ENCODE results near the gene ZNF385C.

DNA sequence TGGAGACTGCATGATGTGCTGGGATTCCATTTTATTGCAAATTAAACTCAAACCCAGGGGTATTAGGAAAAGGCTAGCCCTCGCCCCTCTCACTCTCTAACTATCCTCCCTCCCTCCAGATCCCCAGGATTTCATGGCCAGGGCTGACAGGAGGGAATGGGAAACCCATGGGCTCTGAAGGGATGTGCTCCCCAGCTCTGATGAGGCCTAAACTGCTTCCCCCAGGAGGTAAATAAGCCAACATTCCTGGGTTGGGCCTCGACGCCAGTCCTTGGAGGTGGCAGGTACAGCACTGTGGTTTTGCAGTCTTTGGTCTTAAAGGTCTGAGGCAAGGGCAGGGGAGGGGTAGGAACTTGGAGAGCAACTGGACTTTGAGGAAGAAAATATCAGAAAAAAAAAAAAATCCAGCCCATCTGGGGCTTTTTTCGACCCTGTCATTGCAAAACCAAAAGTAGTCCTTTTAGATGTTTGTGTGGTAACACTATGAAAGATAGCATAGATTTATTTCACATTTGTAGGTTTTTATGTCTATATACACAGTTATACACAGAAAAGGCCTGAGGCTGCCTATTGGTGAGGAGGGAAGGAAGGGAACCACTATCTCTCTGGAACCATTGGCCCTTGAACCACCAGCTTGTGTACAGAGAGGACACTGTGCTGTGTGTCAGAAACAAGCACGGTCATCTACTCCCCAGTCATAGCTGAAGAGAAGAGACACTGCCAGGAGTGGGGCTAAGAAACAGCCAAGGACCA, 59.9 kb downstream of the ZNF385C start:
- TF ChIP-seq, protein P1, sequence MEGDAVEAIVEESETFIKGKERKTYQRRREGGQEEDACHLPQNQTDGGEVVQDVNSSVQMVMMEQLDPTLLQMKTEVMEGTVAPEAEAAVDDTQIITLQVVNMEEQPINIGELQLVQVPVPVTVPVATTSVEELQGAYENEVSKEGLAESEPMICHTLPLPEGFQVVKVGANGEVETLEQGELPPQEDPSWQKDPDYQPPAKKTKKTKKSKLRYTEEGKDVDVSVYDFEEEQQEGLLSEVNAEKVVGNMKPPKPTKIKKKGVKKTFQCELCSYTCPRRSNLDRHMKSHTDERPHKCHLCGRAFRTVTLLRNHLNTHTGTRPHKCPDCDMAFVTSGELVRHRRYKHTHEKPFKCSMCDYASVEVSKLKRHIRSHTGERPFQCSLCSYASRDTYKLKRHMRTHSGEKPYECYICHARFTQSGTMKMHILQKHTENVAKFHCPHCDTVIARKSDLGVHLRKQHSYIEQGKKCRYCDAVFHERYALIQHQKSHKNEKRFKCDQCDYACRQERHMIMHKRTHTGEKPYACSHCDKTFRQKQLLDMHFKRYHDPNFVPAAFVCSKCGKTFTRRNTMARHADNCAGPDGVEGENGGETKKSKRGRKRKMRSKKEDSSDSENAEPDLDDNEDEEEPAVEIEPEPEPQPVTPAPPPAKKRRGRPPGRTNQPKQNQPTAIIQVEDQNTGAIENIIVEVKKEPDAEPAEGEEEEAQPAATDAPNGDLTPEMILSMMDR (IDR thresholded peaks at IDR 0.05), result no peak
- no peak for TF ChIP-seq POLR2A (IDR thresholded peaks at IDR 0.05)
- no peak for TF ChIP-seq POLR2AphosphoS5 (IDR thresholded peaks at IDR 0.05)
